HepG2 (cell line): ENCODE results near the gene GCDH. TPM values are rescaled to one million over a fixed set of nuclear protein-coding genes. Genes with fewer than 3 reads are reported as not detected.

Source experiments
- ATAC-seq: fragments of 200-7000 bp; cut with Tn5 transposase; 3 replicates; pipeline ENCODE4 v1.9.1; 2020; ENCODE audit warnings: mild to moderate bottlenecking, moderate library complexity
- BruUV-seq: library from RNA; stranded (reverse); fragments of 400-500 nt; replicated peaks from 2 replicates; lab custom pipeline; 2021; lab: Mats Ljungman, UMichigan
- CTCF ChIA-PET: fragments of 300-600 bp; formaldehyde crosslinking; extraction: SDS; loops from one replicate; lab custom pipeline; 2021; ENCODE audit warnings: low total read pairs, inconsistent platforms, low intra/inter-chr PET ratio; lab: Yijun Ruan, JAX
- POLR2A ChIA-PET: fragments of 350-600 bp; sonication (Branson Sonifier 250); formaldehyde crosslinking; loops from one replicate; lab custom pipeline; 2020; ENCODE audit warnings: antibody characterized with exemption, inconsistent platforms; lab: Yijun Ruan, JAX
- DNase-seq: peaks from one replicate; pipeline ENCODE4 v3.0.0-alpha.2; 2015; ENCODE audit warnings: low spot score
- FAIRE-seq: peaks from 3 replicates; lab custom pipeline; 2011; peaks lifted over from hg19 to GRCh38; lab: Jason Lieb, UNC
- H2AFZ ChIP-seq: one replicate; pipeline ENCODE4 v1.6.1; 2011; ENCODE audit warnings: low read length, inconsistent platforms
- H3K27ac ChIP-seq: fragments of 300-600 bp; 3 replicates; pipeline ENCODE4 v1.8.0; 2011; ENCODE audit warnings: mixed run types, mild to moderate bottlenecking, mixed read lengths, low read length, inconsistent platforms; ENCODE audit not compliant: insufficient read depth; ENCODE audit errors: extremely low read length
- H3K27me3 ChIP-seq, 2 experiments: fragments of 200-600 bp in 1 of 2; 2 replicates in 1 of 2; 3 replicates in 1 of 2; pipeline versions ENCODE4 v1.6.0 to v1.8.0; 2011; ENCODE audit warnings: low read length in 2 of 2, mild to moderate bottlenecking in 2 of 2, moderate library complexity in 2 of 2, inconsistent platforms in 1 of 2; ENCODE audit not compliant: insufficient read depth in 2 of 2, control insufficient read depth in 1 of 2
- H3K36me3 ChIP-seq, 2 experiments: fragments of 200-600 bp in 1 of 2; replicated peaks in 1 of 2; 2 replicates in 1 of 2; 3 replicates in 1 of 2; pipeline versions ENCODE4 v1.5.1 to v1.8.0; 2011; ENCODE audit warnings: low read length in 2 of 2, inconsistent platforms in 1 of 2; ENCODE audit not compliant: insufficient read depth in 2 of 2, control insufficient read depth in 1 of 2
- H3K4me1 ChIP-seq: 2 replicates; pipeline ENCODE4 v1.5.1; 2012; ENCODE audit warnings: low read length, inconsistent platforms; ENCODE audit not compliant: insufficient read depth
- H3K4me2 ChIP-seq: 2 replicates; pipeline ENCODE4 v1.6.0; 2011; ENCODE audit warnings: low read depth, low read length, inconsistent platforms
- H3K4me3 ChIP-seq, 3 experiments: fragments of 200-600 bp in 1 of 3; sonication (generic), shearing (Covaris generic) in 1 of 3; replicated peaks in 1 of 3; 2 replicates each; pipeline ENCODE4 v1.5.1; 2011 to 2016; ENCODE audit warnings: low read length in 3 of 3, inconsistent platforms in 2 of 3, low read depth in 2 of 3, mild to moderate bottlenecking in 2 of 3, control low read depth in 1 of 3, mixed read lengths in 1 of 3; ENCODE audit not compliant: insufficient read depth in 1 of 3
- H3K79me2 ChIP-seq: one replicate; pipeline ENCODE4 v1.6.1; 2011; ENCODE audit warnings: low read length, inconsistent platforms; ENCODE audit not compliant: insufficient read depth
- H3K9ac ChIP-seq: 2 replicates; pipeline ENCODE4 v1.6.0; 2011; ENCODE audit warnings: mild to moderate bottlenecking, low read depth, low read length, inconsistent platforms; ENCODE audit not compliant: insufficient read depth
- H3K9me3 ChIP-seq: 2 replicates; pipeline ENCODE4 v1.5.1; 2012; ENCODE audit warnings: mild to moderate bottlenecking, low read length
- H4K20me1 ChIP-seq: 2 replicates; pipeline ENCODE4 v1.6.0; 2011; ENCODE audit warnings: inconsistent platforms, mild to moderate bottlenecking, low read length, moderate library complexity; ENCODE audit not compliant: insufficient read depth
- DMAP1 ChIP-seq: IDR thresholded peaks from 2 replicates; pipeline ENCODE4 v1.6.1; 2016
- FOXJ3 ChIP-seq: sonication (generic); formaldehyde crosslinking; IDR thresholded peaks from 2 replicates; pipeline ENCODE4 v1.4.0; 2020; ENCODE audit warnings: missing genetic modification reagents, mild to moderate bottlenecking, borderline replicate concordance
- GTF3A ChIP-seq: sonication (generic); formaldehyde crosslinking; conservative IDR thresholded peaks from 2 replicates; pipeline ENCODE4 v1.4.0; 2020; ENCODE audit warnings: mild to moderate bottlenecking, missing genetic modification reagents
- ISX ChIP-seq: sonication (generic); formaldehyde crosslinking; conservative IDR thresholded peaks from 2 replicates; pipeline ENCODE4 v1.5.0; 2020; ENCODE audit warnings: missing genetic modification reagents
- KAT8 ChIP-seq: IDR thresholded peaks from 2 replicates; pipeline ENCODE4 v1.6.1; 2016; ENCODE audit warnings: missing genetic modification reagents, missing compliant biosample characterization
- LCORL ChIP-seq, 2 experiments: fragments of 450-650 bp in 1 of 2; sonication (generic) in 1 of 2; formaldehyde crosslinking in 1 of 2; IDR thresholded peaks; 2 replicates each; pipeline versions ENCODE4 v1.5.0 to v1.6.1; 2017 to 2020; ENCODE audit warnings: antibody characterized with exemption in 1 of 2, missing genetic modification reagents in 1 of 2
- RFX3 ChIP-seq: IDR thresholded peaks from 2 replicates; pipeline ENCODE4 v1.6.1; 2016; ENCODE audit warnings: missing biosample characterization, missing genetic modification reagents
- SRSF4 ChIP-seq: fragments of 200-400 bp; formaldehyde crosslinking; IDR thresholded peaks from one replicate; pipeline ENCODE4 v1.6.1; 2018; ENCODE audit warnings: mild to moderate bottlenecking, low read depth, low read length, moderate library complexity; ENCODE audit not compliant: poor library complexity, severe bottlenecking
- TGIF2 ChIP-seq: IDR thresholded peaks from 2 replicates; pipeline ENCODE4 v1.6.1; 2016; ENCODE audit warnings: control low read depth, missing compliant biosample characterization
- YY1 ChIP-seq: IDR thresholded peaks from 2 replicates; pipeline ENCODE4 v1.6.1; 2011; ENCODE audit warnings: low read length, low read depth, moderate library complexity, mild to moderate bottlenecking; ENCODE audit not compliant: insufficient read depth, insufficient replicate concordance
- ZEB1 ChIP-seq: IDR thresholded peaks from 2 replicates; pipeline ENCODE4 v1.6.1; 2012; ENCODE audit warnings: mild to moderate bottlenecking, low read depth, inconsistent platforms; ENCODE audit not compliant: insufficient replicate concordance
- ZNF331 ChIP-seq: sonication (generic); formaldehyde crosslinking; IDR thresholded peaks from 2 replicates; pipeline ENCODE4 v1.4.0; 2020; ENCODE audit warnings: missing genetic modification reagents
- ZNF674 ChIP-seq: sonication (generic); formaldehyde crosslinking; IDR thresholded peaks from 2 replicates; pipeline ENCODE4 v1.5.0; 2020; ENCODE audit warnings: low read depth, mild to moderate bottlenecking, missing genetic modification reagents
- WGBS: methylation state at CpG from one replicate; pipeline ENCODE4 v1.1.6; 2017; ENCODE audit warnings: low lambda C conversion rate; 5-methylcytosine and 5-hydroxymethylcytosine counted together
- in situ Hi-C: cut with HindIII; loops from 2 replicates; pipeline ENCODE4 v1.10.0; 2017; ENCODE audit warnings: low pct_unique_long_range_greater_than_20kb; ENCODE audit not compliant: extremely low pct_ligation_motif_present
- intact Hi-C: fragments of 100-400 bp; cut with micrococcal nuclease; formaldehyde crosslinking; loops from one replicate; pipeline ENCODE4 v1.10.0; 2022; ENCODE audit not compliant: unreplicated experiment
- polyA plus RNA-seq, 8 experiments: library from polyadenylated mRNA; depleted of rRNA in 3 of 8; stranded (reverse) in 7 of 8; unstranded in 1 of 8; fragments of >200 nt; fragmentation: Illumina TruSeq in 4 of 8; extraction: Trizol in 4 of 8; gene quantifications; 2 replicates each; pipeline versions ENCODE4 v1.2.1 to v1.2.3, GENCODE V29; 2011 to 2016; ENCODE audit warnings: low read depth in 4 of 8, missing spikeins in 1 of 8, mixed read lengths in 1 of 8; ENCODE audit not compliant: insufficient read depth in 1 of 8
- total RNA-seq, 5 experiments: library from RNA; depleted of rRNA; stranded (reverse); fragments of >200 nt; fragmentation: Illumina TruSeq; extraction: Trizol; gene quantifications; 2 replicates each; pipeline ENCODE4 v1.2.3, GENCODE V29; 2016; ENCODE audit warnings: low read depth in 1 of 5
- TF ChIP-seq, protein P1 (sequence below): sonication (generic); formaldehyde crosslinking; IDR thresholded peaks from 2 replicates; pipeline ENCODE4 v1.5.1; 2020; ENCODE audit warnings: mild to moderate bottlenecking, missing genetic modification reagents, borderline replicate concordance
- TF ChIP-seq, protein P2 (sequence below): sonication (generic); formaldehyde crosslinking; IDR thresholded peaks from 2 replicates; pipeline ENCODE4 v1.5.0; 2020; ENCODE audit warnings: missing genetic modification reagents, mild to moderate bottlenecking, borderline replicate concordance

GCDH gene
- total and polyA plus RNA-seq, 2 of the 13 experiments (the other 11 are each of a cell fraction or from before 2014, with no cell fraction given), result 15.1 to 38.0 TPM

DNA sequence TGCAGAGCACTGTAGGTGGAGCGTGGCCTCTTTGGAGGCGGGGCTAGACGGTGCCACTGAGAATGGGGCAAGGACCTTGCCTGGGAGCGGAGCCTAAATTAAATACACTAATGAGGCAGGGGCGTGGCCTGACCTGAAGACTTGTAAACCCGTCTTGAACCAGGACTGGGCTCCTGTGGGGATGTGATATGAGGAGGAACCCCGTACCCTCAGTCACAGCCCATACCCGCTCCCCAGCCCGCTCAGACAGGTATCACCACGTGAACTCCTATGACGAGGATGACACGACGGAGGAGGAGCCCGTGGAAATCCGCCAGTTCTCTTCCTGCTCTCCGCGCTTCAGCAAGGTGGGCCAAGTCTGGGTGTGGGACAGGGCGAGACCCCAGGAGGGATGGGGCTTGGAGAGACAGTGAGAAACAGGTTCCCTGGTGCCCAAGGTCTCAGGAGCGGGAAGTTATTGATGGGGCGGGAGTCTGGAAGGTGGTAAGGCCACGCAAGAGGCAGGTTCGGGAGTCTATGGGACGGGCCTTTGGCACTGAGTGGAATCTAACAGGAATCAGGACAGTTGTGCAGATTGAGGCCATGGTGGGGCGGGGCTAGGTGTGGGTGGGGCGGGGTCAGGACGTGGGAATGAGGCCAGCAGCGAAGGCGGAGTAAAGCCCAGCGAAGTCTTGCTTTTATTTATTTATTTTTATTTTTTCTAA is 24.4 kb upstream of the GCDH start:
- ATAC-seq (no peak), FAIRE-seq (no peak), DNase-seq (no peak)
- no peak overlapping the region for H3K9ac ChIP-seq
- peaks cover 19% of the 10 kb centered on the region for H3K4me1 ChIP-seq
- no peaks in the 10 kb centered on the region for H4K20me1 ChIP-seq
- no peaks in the 10 kb centered on the region for H3K27me3 ChIP-seq
- POLR2A ChIA-PET, result no interaction called here
- WGBS, result 90% methylated on average over 29 of the region's 29 CpGs
- H3K27ac ChIP-seq, result no peak overlapping the region
- no peaks in the 10 kb centered on the region for H3K79me2 ChIP-seq
- CTCF ChIA-PET, result no interaction called here
- H2AFZ ChIP-seq, result no peak overlapping the region
- no peak overlapping the region for H3K4me2 ChIP-seq
- H3K36me3 ChIP-seq, result no peaks in the 10 kb centered on the region
- no TSS peak for BruUV-seq
- in situ Hi-C loops (no loop called here), intact Hi-C loops (no loop called here)
- H3K9me3 ChIP-seq, result no peaks in the 10 kb centered on the region
- no peak overlapping the region for H3K4me3 ChIP-seq
- no peak for TF ChIP-seq ZNF331 (CRISPR knock-in tag)
- TF ChIP-seq LCORL (IDR thresholded peaks at IDR 0.05), result no peak
- TF ChIP-seq LCORL (CRISPR knock-in tag; IDR thresholded peaks at IDR 0.05), result no peak
- TF ChIP-seq SRSF4, result no peak
- no peak for TF ChIP-seq ZEB1
- TF ChIP-seq TGIF2 (CRISPR knock-in tag), result no peak
- no peak for TF ChIP-seq ZNF674 (CRISPR knock-in tag)
- no peak for TF ChIP-seq RFX3 (CRISPR knock-in tag)
- TF ChIP-seq, protein P1, sequence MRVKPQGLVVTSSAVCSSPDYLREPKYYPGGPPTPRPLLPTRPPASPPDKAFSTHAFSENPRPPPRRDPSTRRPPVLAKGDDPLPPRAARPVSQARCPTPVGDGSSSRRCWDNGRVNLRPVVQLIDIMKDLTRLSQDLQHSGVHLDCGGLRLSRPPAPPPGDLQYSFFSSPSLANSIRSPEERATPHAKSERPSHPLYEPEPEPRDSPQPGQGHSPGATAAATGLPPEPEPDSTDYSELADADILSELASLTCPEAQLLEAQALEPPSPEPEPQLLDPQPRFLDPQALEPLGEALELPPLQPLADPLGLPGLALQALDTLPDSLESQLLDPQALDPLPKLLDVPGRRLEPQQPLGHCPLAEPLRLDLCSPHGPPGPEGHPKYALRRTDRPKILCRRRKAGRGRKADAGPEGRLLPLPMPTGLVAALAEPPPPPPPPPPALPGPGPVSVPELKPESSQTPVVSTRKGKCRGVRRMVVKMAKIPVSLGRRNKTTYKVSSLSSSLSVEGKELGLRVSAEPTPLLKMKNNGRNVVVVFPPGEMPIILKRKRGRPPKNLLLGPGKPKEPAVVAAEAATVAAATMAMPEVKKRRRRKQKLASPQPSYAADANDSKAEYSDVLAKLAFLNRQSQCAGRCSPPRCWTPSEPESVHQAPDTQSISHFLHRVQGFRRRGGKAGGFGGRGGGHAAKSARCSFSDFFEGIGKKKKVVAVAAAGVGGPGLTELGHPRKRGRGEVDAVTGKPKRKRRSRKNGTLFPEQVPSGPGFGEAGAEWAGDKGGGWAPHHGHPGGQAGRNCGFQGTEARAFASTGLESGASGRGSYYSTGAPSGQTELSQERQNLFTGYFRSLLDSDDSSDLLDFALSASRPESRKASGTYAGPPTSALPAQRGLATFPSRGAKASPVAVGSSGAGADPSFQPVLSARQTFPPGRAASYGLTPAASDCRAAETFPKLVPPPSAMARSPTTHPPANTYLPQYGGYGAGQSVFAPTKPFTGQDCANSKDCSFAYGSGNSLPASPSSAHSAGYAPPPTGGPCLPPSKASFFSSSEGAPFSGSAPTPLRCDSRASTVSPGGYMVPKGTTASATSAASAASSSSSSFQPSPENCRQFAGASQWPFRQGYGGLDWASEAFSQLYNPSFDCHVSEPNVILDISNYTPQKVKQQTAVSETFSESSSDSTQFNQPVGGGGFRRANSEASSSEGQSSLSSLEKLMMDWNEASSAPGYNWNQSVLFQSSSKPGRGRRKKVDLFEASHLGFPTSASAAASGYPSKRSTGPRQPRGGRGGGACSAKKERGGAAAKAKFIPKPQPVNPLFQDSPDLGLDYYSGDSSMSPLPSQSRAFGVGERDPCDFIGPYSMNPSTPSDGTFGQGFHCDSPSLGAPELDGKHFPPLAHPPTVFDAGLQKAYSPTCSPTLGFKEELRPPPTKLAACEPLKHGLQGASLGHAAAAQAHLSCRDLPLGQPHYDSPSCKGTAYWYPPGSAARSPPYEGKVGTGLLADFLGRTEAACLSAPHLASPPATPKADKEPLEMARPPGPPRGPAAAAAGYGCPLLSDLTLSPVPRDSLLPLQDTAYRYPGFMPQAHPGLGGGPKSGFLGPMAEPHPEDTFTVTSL (CRISPR knock-in tag), result no peak
- TF ChIP-seq DMAP1, result no peak
- no peak for TF ChIP-seq ISX (CRISPR knock-in tag)
- TF ChIP-seq YY1, result no peak
- no peak for TF ChIP-seq GTF3A (CRISPR knock-in tag)
- TF ChIP-seq KAT8 (CRISPR knock-in tag), result no peak
- TF ChIP-seq FOXJ3 (CRISPR knock-in tag), result no peak
- TF ChIP-seq, protein P2, sequence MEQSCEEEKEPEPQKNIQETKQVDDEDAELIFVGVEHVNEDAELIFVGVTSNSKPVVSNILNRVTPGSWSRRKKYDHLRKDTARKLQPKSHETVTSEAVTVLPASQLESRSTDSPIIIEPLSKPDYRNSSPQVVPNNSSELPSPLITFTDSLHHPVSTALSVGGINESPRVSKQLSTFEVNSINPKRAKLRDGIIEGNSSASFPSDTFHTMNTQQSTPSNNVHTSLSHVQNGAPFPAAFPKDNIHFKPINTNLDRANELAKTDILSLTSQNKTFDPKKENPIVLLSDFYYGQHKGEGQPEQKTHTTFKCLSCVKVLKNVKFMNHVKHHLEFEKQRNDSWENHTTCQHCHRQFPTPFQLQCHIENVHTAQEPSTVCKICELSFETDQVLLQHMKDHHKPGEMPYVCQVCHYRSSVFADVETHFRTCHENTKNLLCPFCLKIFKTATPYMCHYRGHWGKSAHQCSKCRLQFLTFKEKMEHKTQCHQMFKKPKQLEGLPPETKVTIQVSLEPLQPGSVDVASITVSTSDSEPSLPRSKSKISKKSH (CRISPR knock-in tag), result no peak
